ENCODE data around the gene CSF1. TPM values are rescaled to one million over a fixed set of nuclear protein-coding genes. Genes with fewer than 3 reads are reported as not detected.

The CSF1 gene
- total RNA-seq, 2 donors from 2014 or later = 18.4 to 31.5 TPM

DNA sequence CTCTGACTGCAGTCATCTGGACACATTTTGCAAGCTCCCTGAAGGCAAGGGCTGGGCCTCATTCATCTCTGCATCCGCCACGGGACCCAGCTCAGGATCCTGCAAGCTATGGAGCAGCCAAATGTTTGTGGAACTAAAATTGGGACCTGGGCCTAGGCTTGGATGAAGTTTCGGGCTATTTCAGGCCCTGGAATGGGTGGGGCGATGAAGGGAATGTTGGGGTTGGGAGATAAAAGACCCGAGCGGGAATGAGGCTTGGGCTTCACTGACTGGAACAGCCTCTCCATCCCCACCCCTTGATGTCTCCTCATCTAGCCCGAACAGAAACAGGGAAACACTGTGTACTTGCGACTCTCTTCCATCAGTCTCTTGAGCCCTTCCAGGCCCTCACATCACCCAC lies 66.6 kb downstream of the CSF1 start:
- Histone ChIP-seq H3K4me3 (no peak overlapping the region), H3K36me3 (no peaks in the 10 kb centered on the region), H3K9me3 (no peaks in the 10 kb centered on the region), H3K27ac (no peak overlapping the region), H3K27me3 (replicated peaks; ENCODE audit: insufficient read depth) (no peaks in the 10 kb centered on the region), H3K4me1 (replicated peaks) (no peaks in the 10 kb centered on the region)
- no peak for TF ChIP-seq POLR2AphosphoS5 (IDR thresholded peaks at IDR 0.05)
- TF ChIP-seq, protein P1, sequence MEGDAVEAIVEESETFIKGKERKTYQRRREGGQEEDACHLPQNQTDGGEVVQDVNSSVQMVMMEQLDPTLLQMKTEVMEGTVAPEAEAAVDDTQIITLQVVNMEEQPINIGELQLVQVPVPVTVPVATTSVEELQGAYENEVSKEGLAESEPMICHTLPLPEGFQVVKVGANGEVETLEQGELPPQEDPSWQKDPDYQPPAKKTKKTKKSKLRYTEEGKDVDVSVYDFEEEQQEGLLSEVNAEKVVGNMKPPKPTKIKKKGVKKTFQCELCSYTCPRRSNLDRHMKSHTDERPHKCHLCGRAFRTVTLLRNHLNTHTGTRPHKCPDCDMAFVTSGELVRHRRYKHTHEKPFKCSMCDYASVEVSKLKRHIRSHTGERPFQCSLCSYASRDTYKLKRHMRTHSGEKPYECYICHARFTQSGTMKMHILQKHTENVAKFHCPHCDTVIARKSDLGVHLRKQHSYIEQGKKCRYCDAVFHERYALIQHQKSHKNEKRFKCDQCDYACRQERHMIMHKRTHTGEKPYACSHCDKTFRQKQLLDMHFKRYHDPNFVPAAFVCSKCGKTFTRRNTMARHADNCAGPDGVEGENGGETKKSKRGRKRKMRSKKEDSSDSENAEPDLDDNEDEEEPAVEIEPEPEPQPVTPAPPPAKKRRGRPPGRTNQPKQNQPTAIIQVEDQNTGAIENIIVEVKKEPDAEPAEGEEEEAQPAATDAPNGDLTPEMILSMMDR (IDR thresholded peaks at IDR 0.05) = no peak
- no peak for TF ChIP-seq POLR2A (IDR thresholded peaks at IDR 0.05)
- 89% methylated on average over 8 of the region's 8 CpGs for WGBS
- no peak for DNase-seq (ENCODE audit: low spot score)
- intact Hi-C loops (cut with DNase I) = no loop called here

DNA sequence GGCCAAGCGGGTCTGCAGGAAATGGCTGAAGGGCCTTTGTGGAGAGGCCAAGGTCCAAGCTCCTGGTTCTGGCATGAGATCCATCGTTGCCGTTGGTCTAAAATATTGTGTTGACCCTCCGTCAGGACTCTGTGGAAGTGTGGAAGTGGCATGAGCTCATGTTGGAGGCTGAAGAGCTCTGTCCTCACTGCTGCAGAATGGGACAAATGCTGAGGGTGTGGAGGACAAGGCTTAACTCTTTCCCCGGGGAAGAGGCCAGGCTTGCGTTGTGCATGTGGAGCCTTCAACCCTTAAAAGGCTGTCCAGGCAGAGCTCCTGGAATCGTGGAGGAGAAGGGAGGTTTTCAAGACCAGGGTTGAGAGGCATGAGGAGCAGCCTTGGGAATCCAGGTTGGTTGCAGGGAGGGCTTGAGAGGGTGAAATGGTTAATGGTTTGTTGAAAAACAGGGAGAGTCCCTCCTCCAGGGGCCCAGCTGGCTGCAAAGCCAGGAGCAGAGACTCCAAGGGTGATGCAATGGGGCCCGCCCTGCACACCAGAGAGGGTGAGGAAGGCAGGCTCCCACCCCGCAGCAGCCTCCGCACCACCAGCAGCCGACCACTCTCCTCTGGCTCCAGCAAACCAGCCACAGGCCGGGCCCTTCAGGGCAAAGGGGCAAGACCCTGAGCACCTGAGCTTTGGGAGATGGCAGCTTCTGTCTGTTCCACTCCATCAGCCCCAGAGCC lies 67.2 kb downstream of the CSF1 start:
- no peak overlapping the region for H3K27ac ChIP-seq
- TF ChIP-seq, protein P1 (IDR thresholded peaks at IDR 0.05) = no peak
- no peak for TF ChIP-seq POLR2AphosphoS5 (IDR thresholded peaks at IDR 0.05)
- no peak for TF ChIP-seq POLR2A (IDR thresholded peaks at IDR 0.05)

DNA sequence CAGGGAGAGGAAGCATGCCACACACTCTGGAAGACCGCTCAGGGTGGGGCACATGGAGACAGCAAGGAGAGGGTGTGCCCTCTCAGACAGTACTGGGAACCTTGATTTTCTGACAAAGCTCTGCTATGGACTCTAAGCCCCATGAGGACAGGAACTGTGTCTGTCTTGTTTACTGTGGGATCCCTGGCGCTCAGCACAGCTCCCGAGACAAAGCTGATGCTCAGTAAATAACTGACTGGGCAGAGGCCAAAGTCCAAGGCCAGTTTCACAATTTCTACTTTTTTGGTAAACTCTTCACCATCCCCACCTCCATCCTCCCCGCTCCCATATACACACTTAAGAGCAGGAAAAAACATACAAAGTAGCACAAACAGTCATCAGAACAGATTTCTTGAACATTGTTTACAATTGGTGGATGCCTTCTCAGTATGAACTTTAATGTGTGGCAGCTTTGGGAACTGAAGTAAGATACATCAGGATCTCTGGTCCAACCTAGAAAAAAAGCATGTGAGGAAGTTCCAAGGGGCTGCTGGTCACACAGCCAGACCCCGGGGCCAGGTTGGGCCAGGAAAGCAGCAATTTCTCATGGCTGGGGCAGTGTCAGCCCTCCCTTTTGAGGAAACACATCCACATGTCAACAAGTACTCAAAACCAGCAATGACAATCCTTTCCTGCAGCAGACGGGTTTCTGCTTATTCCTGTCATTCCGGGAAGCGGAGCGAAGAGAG lies 68.3 kb downstream of the CSF1 start:
- Histone ChIP-seq H3K4me1 (replicated peaks) (peaks cover 3% of the 10 kb centered on the region), H3K4me3 (no peak overlapping the region), H3K36me3 (no peaks in the 10 kb centered on the region), H3K9me3 (no peaks in the 10 kb centered on the region), H3K27ac (no peak overlapping the region), H3K27me3 (replicated peaks; ENCODE audit: insufficient read depth) (no peaks in the 10 kb centered on the region)
- intact Hi-C loops (cut with DNase I) = no loop called here
- no peak for TF ChIP-seq POLR2AphosphoS5 (IDR thresholded peaks at IDR 0.05)
- TF ChIP-seq, protein P1 (IDR thresholded peaks at IDR 0.05) = no peak
- no peak for TF ChIP-seq POLR2A (IDR thresholded peaks at IDR 0.05)
- WGBS = 86% methylated on average over 9 of the region's 9 CpGs
- DNase-seq (ENCODE audit: low spot score) = no peak

More for the DNA sequence above, 67.2 kb downstream of the CSF1 start:
- H3K9me3 ChIP-seq = no peaks in the 10 kb centered on the region
- no peak overlapping the region for H3K4me3 ChIP-seq
- no peaks in the 10 kb centered on the region for H3K27me3 ChIP-seq (replicated peaks; ENCODE audit: insufficient read depth)
- DNase-seq (ENCODE audit: low spot score) = no peak
- WGBS = 90% methylated on average over 12 of the region's 12 CpGs
- no peaks in the 10 kb centered on the region for H3K4me1 ChIP-seq (replicated peaks)
- intact Hi-C loops (cut with DNase I) = no loop called here
- H3K36me3 ChIP-seq = no peaks in the 10 kb centered on the region

DNA sequence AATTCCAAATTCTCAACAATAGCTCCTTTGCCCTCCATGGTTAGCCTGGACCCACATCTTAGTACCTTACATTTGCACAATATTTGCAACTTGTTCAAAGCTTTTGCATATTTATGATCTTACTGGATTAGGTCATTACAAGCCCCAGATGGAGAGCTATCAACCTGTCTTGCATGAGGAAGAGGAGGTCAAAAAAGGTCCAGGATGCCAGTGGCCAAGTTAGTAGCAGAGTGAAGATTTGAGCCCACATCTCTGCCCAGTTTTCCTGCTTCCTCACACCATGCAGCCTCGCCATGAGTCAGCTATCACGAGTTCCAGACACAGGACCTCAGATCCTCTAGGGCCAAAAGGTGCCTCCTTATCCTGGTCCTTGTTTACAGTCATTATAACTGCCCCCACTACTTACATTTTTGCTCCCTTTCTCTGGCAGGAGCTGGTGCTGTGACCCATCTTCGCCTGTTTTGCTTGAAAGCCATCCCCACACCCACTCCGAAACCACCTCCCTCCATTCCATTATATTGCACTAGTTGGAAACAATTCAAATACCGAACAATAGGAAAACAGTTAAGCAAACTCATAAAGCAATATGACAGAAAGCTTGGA lies 68.9 kb downstream of the CSF1 start:
- TF ChIP-seq POLR2AphosphoS5 (IDR thresholded peaks at IDR 0.05) = no peak
- no peak for TF ChIP-seq POLR2A (IDR thresholded peaks at IDR 0.05)
- no peaks in the 10 kb centered on the region for H3K27me3 ChIP-seq (replicated peaks; ENCODE audit: insufficient read depth)
- peaks cover 4% of the 10 kb centered on the region for H3K4me1 ChIP-seq (replicated peaks)
- intact Hi-C loops (cut with DNase I) = loop anchor here (5.0 kb wide), 4 partner anchors 52 to 337 kb away; partner anchors contain the start of gene CSF1
- H3K4me3 ChIP-seq = no peak overlapping the region
- H3K27ac ChIP-seq = no peak overlapping the region
- no peaks in the 10 kb centered on the region for H3K36me3 ChIP-seq
- 51% methylated on average over 5 of the region's 5 CpGs for WGBS
- DNase-seq (ENCODE audit: low spot score) = no peak
- no peaks in the 10 kb centered on the region for H3K9me3 ChIP-seq

Other genes with a start within 250 kb of the CSF1 start
- 10 to 100 TPM; 47.5 to 79.5 TPM for gene GSTM2, start 242.8 kb upstream of the CSF1 start, total RNA-seq
- gene GSTM1, start 223.0 kb upstream of the CSF1 start, total RNA-seq = not detected
- 10 to 100 TPM in 1 of 2 donors, 1 to 10 TPM in 1; 4.2 to 12.3 TPM for gene GSTM5, start 198.6 kb upstream of the CSF1 start, total RNA-seq
- gene GSTM3, start 169.8 kb upstream of the CSF1 start, total RNA-seq = 100 to 1,000 TPM; 103 to 383 TPM
- under 1 TPM in 1 of 2 donors, not detected in 1; 0.34 TPM for gene EPS8L3, start 146.9 kb upstream of the CSF1 start, total RNA-seq
- gene AHCYL1, start 73.9 kb downstream of the CSF1 start, total RNA-seq = 10 to 100 TPM; 47.5 to 51.5 TPM
- gene STRIP1, start 123.8 kb downstream of the CSF1 start, total RNA-seq = 10 to 100 TPM; 36.8 to 73.2 TPM
- under 1 TPM in 1 of 2 donors, not detected in 1; 0.74 TPM for gene ALX3, start 159.8 kb downstream of the CSF1 start, total RNA-seq
- gene UBL4B, start 201.6 kb downstream of the CSF1 start, total RNA-seq = 1 to 10 TPM in 1 of 2 donors, not detected in 1; 8.4 TPM
- gene SLC6A17, start 239.6 kb downstream of the CSF1 start, total RNA-seq = 1 to 10 TPM in 1 of 2 donors, under 1 TPM in 1; 0.41 to 2.2 TPM

Data from prostate gland (tissue), 2 donors.